H9 (cell line): ENCODE results near the gene NHSL1. TPM values are rescaled to one million over a fixed set of nuclear protein-coding genes. Genes with fewer than 3 reads are reported as not detected.

Experiments
- DNase-seq: peaks from one replicate; pipeline ENCODE4 v3.0.0-alpha.2; 2017
- H2AFZ ChIP-seq: one replicate; pipeline ENCODE4 v1.6.1; 2013; ENCODE audit warnings: mild to moderate bottlenecking, low read length, control low read depth, moderate library complexity
- H2AK5ac ChIP-seq: 2 replicates; pipeline ENCODE4 v1.6.1; 2013; ENCODE audit warnings: low read length, control low read depth, mixed read lengths; ENCODE audit not compliant: insufficient read length
- H2BK120ac ChIP-seq: one replicate; pipeline ENCODE4 v1.6.1; 2013; ENCODE audit warnings: low read depth, mild to moderate bottlenecking, low read length, control low read depth, inconsistent platforms; ENCODE audit not compliant: poor library complexity, severe bottlenecking
- H2BK12ac ChIP-seq: 2 replicates; pipeline ENCODE4 v1.6.1; 2013; ENCODE audit warnings: low read length, control low read depth, mixed read lengths, low read depth; ENCODE audit not compliant: insufficient read length
- H2BK15ac ChIP-seq: 2 replicates; pipeline ENCODE4 v1.6.1; 2013; ENCODE audit warnings: low read depth, low read length, control low read depth
- H2BK20ac ChIP-seq: one replicate; pipeline ENCODE4 v1.6.1; 2013; ENCODE audit warnings: low read depth, mild to moderate bottlenecking, low read length, control low read depth, inconsistent platforms; ENCODE audit not compliant: poor library complexity, severe bottlenecking
- H2BK5ac ChIP-seq: 2 replicates; pipeline ENCODE4 v1.6.1; 2013; ENCODE audit warnings: low read length, control low read depth, mixed read lengths; ENCODE audit not compliant: insufficient read length
- H3K14ac ChIP-seq: 2 replicates; pipeline ENCODE4 v1.6.1; 2013; ENCODE audit warnings: low read length, control low read depth; ENCODE audit not compliant: insufficient read depth
- H3K18ac ChIP-seq: 2 replicates; pipeline ENCODE4 v1.6.1; 2013; ENCODE audit warnings: low read depth, mild to moderate bottlenecking, mixed read lengths, low read length, control low read depth; ENCODE audit not compliant: insufficient read length
- H3K23ac ChIP-seq: 2 replicates; pipeline ENCODE4 v1.6.1; 2013; ENCODE audit warnings: low read length, control low read depth, mixed read lengths, low read depth; ENCODE audit not compliant: insufficient read length
- H3K23me2 ChIP-seq: 2 replicates; pipeline ENCODE4 v1.6.1; 2013; ENCODE audit warnings: low read depth, mild to moderate bottlenecking, mixed read lengths, low read length, control low read depth; ENCODE audit not compliant: insufficient read length, poor library complexity, severe bottlenecking
- H3K27ac ChIP-seq: 2 replicates; pipeline ENCODE4 v1.5.1; 2013; ENCODE audit warnings: low read length, control low read depth, mixed read lengths, low read depth; ENCODE audit not compliant: insufficient read length
- H3K27me3 ChIP-seq: 2 replicates; pipeline ENCODE4 v1.6.1; 2013; ENCODE audit warnings: low read length, control low read depth, inconsistent platforms; ENCODE audit not compliant: insufficient read depth
- H3K4ac ChIP-seq: 2 replicates; pipeline ENCODE4 v1.6.1; 2013; ENCODE audit warnings: low read depth, mild to moderate bottlenecking, control low read depth, inconsistent platforms, low read length, moderate library complexity
- H3K4me1 ChIP-seq: 2 replicates; pipeline ENCODE4 v1.6.1; 2013; ENCODE audit warnings: low read length, control low read depth, inconsistent platforms; ENCODE audit not compliant: insufficient read depth
- H3K4me2 ChIP-seq: 2 replicates; pipeline ENCODE4 v1.6.1; 2013; ENCODE audit warnings: low read length, control low read depth, mixed read lengths; ENCODE audit not compliant: insufficient read length, insufficient read depth
- H3K56ac ChIP-seq: 2 replicates; pipeline ENCODE4 v1.6.1; 2013; ENCODE audit warnings: low read depth, mild to moderate bottlenecking, mixed read lengths, low read length, control low read depth; ENCODE audit not compliant: insufficient read length
- H3K79me1 ChIP-seq: 2 replicates; pipeline ENCODE4 v1.6.1; 2013; ENCODE audit warnings: low read depth, mild to moderate bottlenecking, moderate library complexity, low read length, control low read depth, inconsistent platforms; ENCODE audit not compliant: insufficient read depth, poor library complexity, severe bottlenecking
- H3K79me2 ChIP-seq: 2 replicates; pipeline ENCODE4 v1.6.1; 2013; ENCODE audit warnings: low read length, control low read depth, inconsistent platforms; ENCODE audit not compliant: insufficient read depth
- H3K9ac ChIP-seq: 2 replicates; pipeline ENCODE4 v1.6.1; 2013; ENCODE audit warnings: low read length, control low read depth, mixed read lengths; ENCODE audit not compliant: insufficient read length; ENCODE audit errors: extremely low read depth
- H3K9me3 ChIP-seq: one replicate; pipeline ENCODE4 v1.6.1; 2013; ENCODE audit warnings: low read depth, low read length, inconsistent platforms; ENCODE audit not compliant: control insufficient read depth
- H3T11ph ChIP-seq: one replicate; pipeline ENCODE4 v1.6.1; 2013; ENCODE audit warnings: mild to moderate bottlenecking, low read length, control low read depth, inconsistent platforms
- H4K20me1 ChIP-seq: one replicate; pipeline ENCODE4 v1.6.1; 2013; ENCODE audit not compliant: control insufficient read depth, insufficient read length, insufficient read depth
- H4K5ac ChIP-seq: 2 replicates; pipeline ENCODE4 v1.6.1; 2013; ENCODE audit warnings: low read depth, mild to moderate bottlenecking, mixed read lengths, low read length, control low read depth; ENCODE audit not compliant: insufficient read length
- H4K8ac ChIP-seq: replicated peaks from 2 replicates; pipeline ENCODE4 v1.6.1; 2013; ENCODE audit warnings: low read length, control low read depth, mixed read lengths, low read depth; ENCODE audit not compliant: insufficient read length
- H4K91ac ChIP-seq: 2 replicates; pipeline ENCODE4 v1.6.1; 2013; ENCODE audit warnings: low read depth, mild to moderate bottlenecking, moderate library complexity, mixed read lengths, low read length, control low read depth; ENCODE audit not compliant: insufficient read length
- H3K27ac Mint-ChIP-seq, 3 experiments: 2 replicates in 2 of 3; 3 replicates in 1 of 3; pipeline ENCODE4 v1.8.0; 2020 to 2021; ENCODE audit warnings: mixed read lengths in 3 of 3, mild to moderate bottlenecking in 1 of 3, moderate library complexity in 1 of 3
- H3K27me3 Mint-ChIP-seq: 2 replicates; pipeline ENCODE4 v1.8.0; 2021; ENCODE audit warnings: low read depth, mild to moderate bottlenecking, moderate library complexity, mixed read lengths
- H3K36me3 Mint-ChIP-seq, 3 experiments: 2 replicates in 2 of 3; 3 replicates in 1 of 3; pipeline ENCODE4 v1.8.0; 2020 to 2021; ENCODE audit warnings: low read depth in 3 of 3, mixed read lengths in 3 of 3; ENCODE audit not compliant: insufficient read depth in 1 of 3
- H3K4me1 Mint-ChIP-seq, 2 experiments: 2 replicates each; pipeline ENCODE4 v1.8.0; 2020; ENCODE audit warnings: mixed read lengths in 2 of 2
- H3K4me3 Mint-ChIP-seq, 2 experiments: 2 replicates in 1 of 2; 3 replicates in 1 of 2; pipeline ENCODE4 v1.8.0; 2020 to 2021; ENCODE audit warnings: mild to moderate bottlenecking in 2 of 2, mixed read lengths in 2 of 2, moderate library complexity in 1 of 2
- H3K9me3 Mint-ChIP-seq, 2 experiments: 2 replicates in 1 of 2; 3 replicates in 1 of 2; pipeline ENCODE4 v1.8.0; 2020; ENCODE audit warnings: mild to moderate bottlenecking in 2 of 2, mixed read lengths in 2 of 2, moderate library complexity in 1 of 2
- WGBS: extraction: QIAGEN DNeasy Blood & Tissue Kit; methylation state at CpG from one replicate; pipeline ENCODE4 v1.1.7; 2013; ENCODE audit warnings: missing lambda C conversion rate, low lambda C conversion rate, mixed read lengths; ENCODE audit not compliant: insufficient read length; ENCODE audit errors: extremely low coverage; 5-methylcytosine and 5-hydroxymethylcytosine counted together
- total RNA-seq: library from RNA; stranded (reverse); gene quantifications from 2 replicates; pipeline ENCODE4 v1.2.1, GENCODE V29; 2021
- TF ChIP-seq, protein P1 (sequence below): fragments of 200-600 bp; sonication (generic); conservative IDR thresholded peaks from 3 replicates; pipeline ENCODE4 v1.8.0; 2021; ENCODE audit warnings: antibody characterized with exemption, mild to moderate bottlenecking

NHSL1 gene
- total RNA-seq, 1 experiment from 2014 or later: 28.7 TPM

DNA sequence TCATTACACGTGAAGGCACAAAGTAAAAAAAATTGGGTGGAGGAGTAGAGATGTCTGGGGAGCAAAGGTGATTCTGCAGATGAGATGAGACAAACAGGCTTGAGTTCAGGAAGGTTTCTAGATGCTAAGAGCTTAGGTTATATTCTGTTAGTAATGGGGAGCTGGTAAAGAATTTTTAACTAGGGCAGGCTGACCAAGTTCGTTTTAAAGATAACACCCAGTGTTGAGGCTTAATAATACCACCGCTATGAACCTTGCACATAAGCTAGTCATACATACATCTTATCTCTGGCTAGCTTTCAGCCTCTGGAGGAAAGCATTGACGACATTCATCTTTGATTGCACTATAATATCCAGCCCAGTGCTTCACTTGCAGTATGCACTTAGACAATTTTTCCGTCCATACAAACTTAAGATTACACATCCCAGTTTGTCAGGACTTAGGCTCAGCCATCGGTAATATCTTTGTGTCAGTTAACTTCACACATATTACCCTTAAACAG is 12.1 kb downstream of the NHSL1 start:
- TF ChIP-seq, protein P1, sequence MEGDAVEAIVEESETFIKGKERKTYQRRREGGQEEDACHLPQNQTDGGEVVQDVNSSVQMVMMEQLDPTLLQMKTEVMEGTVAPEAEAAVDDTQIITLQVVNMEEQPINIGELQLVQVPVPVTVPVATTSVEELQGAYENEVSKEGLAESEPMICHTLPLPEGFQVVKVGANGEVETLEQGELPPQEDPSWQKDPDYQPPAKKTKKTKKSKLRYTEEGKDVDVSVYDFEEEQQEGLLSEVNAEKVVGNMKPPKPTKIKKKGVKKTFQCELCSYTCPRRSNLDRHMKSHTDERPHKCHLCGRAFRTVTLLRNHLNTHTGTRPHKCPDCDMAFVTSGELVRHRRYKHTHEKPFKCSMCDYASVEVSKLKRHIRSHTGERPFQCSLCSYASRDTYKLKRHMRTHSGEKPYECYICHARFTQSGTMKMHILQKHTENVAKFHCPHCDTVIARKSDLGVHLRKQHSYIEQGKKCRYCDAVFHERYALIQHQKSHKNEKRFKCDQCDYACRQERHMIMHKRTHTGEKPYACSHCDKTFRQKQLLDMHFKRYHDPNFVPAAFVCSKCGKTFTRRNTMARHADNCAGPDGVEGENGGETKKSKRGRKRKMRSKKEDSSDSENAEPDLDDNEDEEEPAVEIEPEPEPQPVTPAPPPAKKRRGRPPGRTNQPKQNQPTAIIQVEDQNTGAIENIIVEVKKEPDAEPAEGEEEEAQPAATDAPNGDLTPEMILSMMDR: no peak
- peaks cover 3% of the 10 kb centered on the region for H3K23me2 ChIP-seq
- H3K4me3 Mint-ChIP-seq: no peak overlapping the region
- DNase-seq: no peak
- no peak overlapping the region for H3K56ac ChIP-seq
- H3K27ac Mint-ChIP-seq: peak overlapping the region; percentile 3 to 96 (median 92); a peak in 4 of 7 replicates
- peaks cover 0 to 13% (median 4%) of the 10 kb centered on the region in 3 experiments; a peak in 2 of 7 replicates for H3K36me3 Mint-ChIP-seq
- no peak overlapping the region for H3K18ac ChIP-seq
- peaks cover 11% of the 10 kb centered on the region; the same call in 1 of the 2 replicates for H3K4me1 ChIP-seq
- peaks cover 58 to 63% of the 10 kb centered on the region in 2 experiments for H3K4me1 Mint-ChIP-seq
- H4K20me1 ChIP-seq: no peaks in the 10 kb centered on the region
- no peak overlapping the region for H2BK15ac ChIP-seq
- no peak overlapping the region for H2AK5ac ChIP-seq
- no peak overlapping the region for H3K4ac ChIP-seq
- H2BK5ac ChIP-seq: no peak overlapping the region
- H3K27me3 ChIP-seq: no peaks in the 10 kb centered on the region
- H2BK12ac ChIP-seq: no peak overlapping the region
- H4K5ac ChIP-seq: no peak overlapping the region
- 0 out of 2 replicates have a peak, but pooled peaks cover 4% of the 10 kb centered on the region for H3K79me2 ChIP-seq
- H3K23ac ChIP-seq: peak overlapping the region; percentile 31
- no peak overlapping the region for H3K9ac ChIP-seq
- H3K79me1 ChIP-seq: peaks cover 2% of the 10 kb centered on the region
- H3K27ac ChIP-seq: peak overlapping the region; percentile 69
- H3K9me3 ChIP-seq: no peaks in the 10 kb centered on the region
- no peaks in the 10 kb centered on the region for H3K27me3 Mint-ChIP-seq
- H2BK120ac ChIP-seq: no peak overlapping the region
- no peaks in the 10 kb centered on the region for H3K9me3 Mint-ChIP-seq
- H4K8ac ChIP-seq: no peak overlapping the region
- H2BK20ac ChIP-seq: no peak overlapping the region
- no peak overlapping the region for H4K91ac ChIP-seq
- WGBS: no CpG with 5 or more reads among the region's 6 CpGs
- H3T11ph ChIP-seq: no peak overlapping the region
- no peak overlapping the region for H3K4me2 ChIP-seq
- H3K14ac ChIP-seq: no peak overlapping the region
- no peak overlapping the region for H2AFZ ChIP-seq
